Stimulated activated CD4-positive, alpha-beta T cell treated with anti-CD3 and anti-CD28 coated beads, Interleukin-4, amount 100 ng/mL, for 1 hour (primary cell): ENCODE data around the gene MET.
"Not testable (repeated sequence)": the region's sequence is repeated elsewhere in the genome, so short reads cannot be mapped to it uniquely, and the experiment has no call there.

ENCODE experiments used
- DNase-seq: peaks from one replicate; pipeline ENCODE4 v3.0.0-alpha.2; 2020

Gene MET

GRCh38 chr7:116812860-116813259, 140.9 kb downstream of the MET start:
- no peak for DNase-seq

- not testable (repeated sequence) for DNase-seq
Observed at GRCh38 chr7:116813371-116813770, 141.4 kb downstream of the MET start.

- no peak for DNase-seq
Observed at GRCh38 chr7:116815041-116815440, 143.0 kb downstream of the MET start.

GRCh38 chr7:116820149-116820548, 148.2 kb downstream of the MET start:
- DNase-seq = no peak

GRCh38 chr7:116821647-116822046, 149.7 kb downstream of the MET start:
- DNase-seq = not testable (repeated sequence)

GRCh38 chr7:116824449-116824848, 152.5 kb downstream of the MET start:
- no peak for DNase-seq

- no peak for DNase-seq
Observed at GRCh38 chr7:116828281-116828680, 156.3 kb downstream of the MET start.

GRCh38 chr7:116829041-116829440, 157.0 kb downstream of the MET start:
- no peak for DNase-seq

GRCh38 chr7:116829493-116829892, 157.5 kb downstream of the MET start:
- no peak for DNase-seq

- DNase-seq = no peak
Observed at GRCh38 chr7:116832692-116833091, 160.7 kb downstream of the MET start.

- no peak for DNase-seq
Observed at GRCh38 chr7:116834815-116835504, 163.0 kb downstream of the MET start.

GRCh38 chr7:116836048-116836447, 164.1 kb downstream of the MET start:
- no peak for DNase-seq

- DNase-seq = no peak
Observed at GRCh38 chr7:116836911-116837310, 164.9 kb downstream of the MET start.

- no peak for DNase-seq
Observed at GRCh38 chr7:116837586-116837985, 165.6 kb downstream of the MET start.

GRCh38 chr7:116840256-116840655, 168.3 kb downstream of the MET start:
- no peak for DNase-seq

- DNase-seq = no peak
Observed at GRCh38 chr7:116842371-116842770, 170.4 kb downstream of the MET start.

GRCh38 chr7:116843378-116843777, 171.4 kb downstream of the MET start:
- DNase-seq = no peak
